OCI-LY1 (cell line): ENCODE measurements around the gene COTL1.

Experiments
- H2AFZ ChIP-seq: fragments of 200-600 bp; sonication (generic), shearing (Covaris generic); 2 replicates; pipeline ENCODE4 v1.6.0; 2014; ENCODE audit warnings: antibody characterized with exemption, mild to moderate bottlenecking, low read length
- H3F3A ChIP-seq: fragments of 200-600 bp; sonication (generic), shearing (Covaris generic); 2 replicates; pipeline ENCODE4 v1.6.0; 2014; ENCODE audit warnings: mild to moderate bottlenecking, antibody characterized with exemption, low read length, moderate library complexity; ENCODE audit not compliant: insufficient read depth
- H3K27ac ChIP-seq: fragments of 200-600 bp; sonication (generic); 2 replicates; pipeline ENCODE4 v1.5.1; 2014; ENCODE audit warnings: low read length, mixed run types, mild to moderate bottlenecking, low read depth; ENCODE audit not compliant: poor library complexity, severe bottlenecking
- H3K27me3 ChIP-seq: fragments of 200-600 bp; sonication (generic); 2 replicates; pipeline ENCODE4 v1.6.0; 2014; ENCODE audit warnings: antibody characterized with exemption, mild to moderate bottlenecking, low read length, moderate library complexity; ENCODE audit not compliant: insufficient read depth
- H3K36me3 ChIP-seq: fragments of 200-600 bp; sonication (generic); 2 replicates; pipeline ENCODE4 v1.6.1; 2014; ENCODE audit warnings: mild to moderate bottlenecking, antibody characterized with exemption, low read length, moderate library complexity, mixed read lengths; ENCODE audit not compliant: insufficient read depth
- H3K4me1 ChIP-seq: fragments of 200-600 bp; sonication (generic); 2 replicates; pipeline ENCODE4 v1.5.1; 2014; ENCODE audit warnings: mild to moderate bottlenecking, low read length, moderate library complexity; ENCODE audit not compliant: insufficient read depth, severe bottlenecking
- H3K4me2 ChIP-seq: fragments of 200-600 bp; sonication (generic), shearing (Covaris generic); 2 replicates; pipeline ENCODE4 v1.6.1; 2014; ENCODE audit warnings: low read length
- H3K4me3 ChIP-seq: fragments of 200-600 bp; sonication (generic); 2 replicates; pipeline ENCODE4 v1.5.1; 2014; ENCODE audit warnings: low read length, low read depth, mild to moderate bottlenecking, mixed read lengths; ENCODE audit not compliant: poor library complexity, severe bottlenecking
- H3K79me2 ChIP-seq: fragments of 200-600 bp; shearing (Covaris generic); 2 replicates; pipeline ENCODE4 v1.6.1; 2016; ENCODE audit warnings: mixed run types, low read length, mixed read lengths; ENCODE audit not compliant: insufficient read depth
- H3K9ac ChIP-seq: fragments of 200-600 bp; sonication (generic), shearing (Covaris generic); 2 replicates; pipeline ENCODE4 v1.6.1; 2014; ENCODE audit warnings: mild to moderate bottlenecking, low read length, mixed read lengths
- H3K9me2 ChIP-seq: fragments of 200-600 bp; sonication (generic), shearing (Covaris generic); 2 replicates; pipeline ENCODE4 v1.6.1; 2014; ENCODE audit warnings: low read depth, mild to moderate bottlenecking, low read length, mixed read lengths
- H3K9me3 ChIP-seq: fragments of 200-600 bp; shearing (Covaris generic); 2 replicates; pipeline ENCODE4 v1.6.1; 2014; ENCODE audit warnings: low read length, mixed read lengths
- H4K20me1 ChIP-seq: fragments of 200-600 bp; sonication (generic), shearing (Covaris generic); 2 replicates; pipeline ENCODE4 v1.6.0; 2016; ENCODE audit warnings: mild to moderate bottlenecking, low read length; ENCODE audit not compliant: insufficient read depth
- CTCF ChIP-seq: fragments of 200-600 bp; sonication (generic), shearing (Covaris generic); IDR thresholded peaks from 2 replicates; pipeline ENCODE4 v1.5.1; 2017; ENCODE audit warnings: mild to moderate bottlenecking, antibody characterized with exemption, low read length, moderate library complexity, mixed read lengths
- EZH2 ChIP-seq: fragments of 200-600 bp; sonication (generic), shearing (Covaris generic); IDR thresholded peaks from 2 replicates; pipeline ENCODE4 v1.8.0; 2017; ENCODE audit warnings: borderline replicate concordance, mixed run types, mild to moderate bottlenecking, antibody characterized with exemption, low read length, moderate library complexity, mixed read lengths

COTL1 gene

GRCh38 chr16:84524346-84524920 lies 93.4 kb downstream of the COTL1 start:
- TF ChIP-seq CTCF: no peak
- TF ChIP-seq EZH2: no peak
- Histone ChIP-seq H3K27ac (no peak overlapping the region), H4K20me1 (no peaks in the 10 kb centered on the region), H3K4me3 (no peak overlapping the region), H2AFZ (no peak overlapping the region), H3F3A (no peaks in the 10 kb centered on the region), H3K9me2 (no peaks in the 10 kb centered on the region), H3K4me1 (no peaks in the 10 kb centered on the region), H3K9me3 (peaks cover 4% of the 10 kb centered on the region; the same call in 1 of the 2 replicates), H3K4me2 (no peak overlapping the region), H3K36me3 (no peaks in the 10 kb centered on the region; the same call in 1 of the 2 replicates), H3K9ac (no peak overlapping the region), H3K79me2 (no peaks in the 10 kb centered on the region), H3K27me3 (peaks cover 6% of the 10 kb centered on the region; the same call in 1 of the 2 replicates)

- H3K9me2 ChIP-seq: no peaks in the 10 kb centered on the region
- H3K4me3 ChIP-seq: no peak overlapping the region
- H3K4me1 ChIP-seq: no peaks in the 10 kb centered on the region
- H3K27ac ChIP-seq: no peak overlapping the region
- H3K9ac ChIP-seq: no peak overlapping the region
- H3F3A ChIP-seq: no peaks in the 10 kb centered on the region
- no peaks in the 10 kb centered on the region for H3K36me3 ChIP-seq
- no peaks in the 10 kb centered on the region for H3K79me2 ChIP-seq
- H3K9me3 ChIP-seq: no peaks in the 10 kb centered on the region
- TF ChIP-seq EZH2 (no peak), CTCF (no peak)
- peaks cover 6% of the 10 kb centered on the region; the same call in 1 of the 2 replicates for H3K27me3 ChIP-seq
- no peak overlapping the region for H2AFZ ChIP-seq
- H4K20me1 ChIP-seq: no peaks in the 10 kb centered on the region
- no peak overlapping the region for H3K4me2 ChIP-seq
Observed at GRCh38 chr16:84521497-84521770, 96.4 kb downstream of the COTL1 start.

DNA sequence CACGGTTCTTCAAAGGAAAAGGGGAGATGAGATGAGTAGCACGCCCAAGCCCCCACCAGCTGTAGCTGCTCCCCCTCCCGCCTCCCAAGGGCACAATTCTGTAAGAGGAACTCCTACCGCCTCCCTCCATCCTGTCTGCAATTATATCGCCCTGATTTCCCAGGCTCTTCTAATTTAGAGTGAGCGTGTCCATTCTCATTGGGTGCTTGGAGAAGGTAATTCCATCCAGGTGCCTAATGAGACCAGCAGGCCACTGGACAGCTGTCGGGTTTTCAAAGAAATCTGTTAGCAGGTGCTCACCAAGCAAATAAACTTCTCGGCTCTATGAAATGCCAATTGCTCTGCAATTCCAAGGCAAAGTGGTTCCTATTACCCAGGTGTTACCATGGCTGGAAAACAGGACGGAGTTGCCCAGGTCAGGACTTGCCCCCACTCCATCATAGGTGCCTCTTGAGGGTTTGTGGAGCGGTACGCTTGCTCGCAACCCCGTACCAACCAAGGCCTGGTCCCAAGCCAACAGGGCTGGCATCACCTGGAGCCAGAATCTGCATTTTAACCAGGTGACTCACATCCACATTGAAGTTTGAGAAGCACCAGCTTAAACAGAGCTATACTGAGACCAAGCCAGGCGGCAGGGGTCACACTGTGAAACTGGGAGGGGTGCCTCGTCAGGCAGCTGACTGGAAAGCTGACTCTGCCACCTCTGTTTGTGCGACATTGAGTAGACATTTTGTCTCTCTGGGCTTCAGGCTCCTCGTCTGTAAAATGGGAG lies 97.0 kb downstream of the COTL1 start:
- Histone ChIP-seq H3K9me3 (no peaks in the 10 kb centered on the region), H3K4me1 (no peaks in the 10 kb centered on the region), H3K79me2 (no peaks in the 10 kb centered on the region), H3K9ac (no peak overlapping the region), H3K27me3 (peaks cover 6% of the 10 kb centered on the region; the same call in 1 of the 2 replicates), H3K27ac (no peak overlapping the region), H3K4me3 (no peak overlapping the region), H3K36me3 (no peaks in the 10 kb centered on the region), H3K4me2 (no peak overlapping the region), H4K20me1 (no peaks in the 10 kb centered on the region), H2AFZ (no peak overlapping the region), H3F3A (no peaks in the 10 kb centered on the region), H3K9me2 (no peaks in the 10 kb centered on the region)
- TF ChIP-seq CTCF (no peak), EZH2 (no peak)
